Measurements from ENCODE around the gene NOSIP.

NOSIP gene

GRCh38 chr19:49605605-49606004 is 25.2 kb upstream of the NOSIP start:
- no peak overlapping the region for H3K27ac ChIP-seq
- peaks cover 81% of the 10 kb centered on the region for H3K36me3 ChIP-seq
- H3K27me3 ChIP-seq (ENCODE audit: insufficient read depth, low read depth, severe bottlenecking), result no peaks in the 10 kb centered on the region
- TF ChIP-seq CTCF (IDR thresholded peaks at IDR 0.05; ENCODE audit: low read depth, low read length), result no peak
- DNase-seq, result no peak
- no peak overlapping the region for H3K4me3 ChIP-seq (ENCODE audit: low read depth, low read length)
- no peaks in the 10 kb centered on the region for H3K9me3 ChIP-seq (ENCODE audit: severe bottlenecking)

GRCh38 chr19:49602806-49603205 is 22.4 kb upstream of the NOSIP start:
- no peak for DNase-seq
- Histone ChIP-seq H3K9me3 (ENCODE audit: severe bottlenecking) (no peaks in the 10 kb centered on the region), H3K27me3 (ENCODE audit: insufficient read depth, low read depth, severe bottlenecking) (no peaks in the 10 kb centered on the region), H3K36me3 (peaks cover 85% of the 10 kb centered on the region), H3K27ac (no peak overlapping the region), H3K4me3 (ENCODE audit: low read depth, low read length) (no peak overlapping the region)
- TF ChIP-seq CTCF (IDR thresholded peaks at IDR 0.05; ENCODE audit: low read depth, low read length), result no peak

GRCh38 chr19:49601482-49602038 is 21.2 kb upstream of the NOSIP start:
- Histone ChIP-seq H3K4me3 (ENCODE audit: low read depth, low read length) (no peak overlapping the region), H3K27me3 (ENCODE audit: insufficient read depth, low read depth, severe bottlenecking) (no peaks in the 10 kb centered on the region), H3K27ac (no peak overlapping the region), H3K36me3 (peaks cover 90% of the 10 kb centered on the region), H3K9me3 (ENCODE audit: severe bottlenecking) (no peaks in the 10 kb centered on the region)
- no peak for DNase-seq
- TF ChIP-seq CTCF (IDR thresholded peaks at IDR 0.05; ENCODE audit: low read depth, low read length), result no peak

- H3K27ac ChIP-seq, result no peak overlapping the region
- H3K9me3 ChIP-seq (ENCODE audit: severe bottlenecking), result no peaks in the 10 kb centered on the region
- peaks cover 89% of the 10 kb centered on the region for H3K36me3 ChIP-seq
- H3K27me3 ChIP-seq (ENCODE audit: insufficient read depth, low read depth, severe bottlenecking), result no peaks in the 10 kb centered on the region
- H3K4me3 ChIP-seq (ENCODE audit: low read depth, low read length), result no peak overlapping the region
- DNase-seq, result no peak
- no peak for TF ChIP-seq CTCF (IDR thresholded peaks at IDR 0.05; ENCODE audit: low read depth, low read length)
Observed at GRCh38 chr19:49599378-49600295, 19.3 kb upstream of the NOSIP start.

- Histone ChIP-seq H3K27ac (no peak overlapping the region), H3K27me3 (ENCODE audit: insufficient read depth, low read depth, severe bottlenecking) (no peaks in the 10 kb centered on the region), H3K36me3 (peaks cover 82% of the 10 kb centered on the region), H3K9me3 (ENCODE audit: severe bottlenecking) (no peaks in the 10 kb centered on the region), H3K4me3 (ENCODE audit: low read depth, low read length) (no peak overlapping the region)
- TF ChIP-seq CTCF (IDR thresholded peaks at IDR 0.05; ENCODE audit: low read depth, low read length), result no peak
- no peak for DNase-seq
Observed at GRCh38 chr19:49597703-49597974, 17.3 kb upstream of the NOSIP start.

All from WERI-Rb-1 (cell line).